IMR-90 (cell line): ENCODE results near the gene PIH1D1. TPM values are rescaled to one million over a fixed set of nuclear protein-coding genes. Genes with fewer than 3 reads are reported as not detected.
A peak's percentile ranks its signal among the peaks of the same experiment; 100 is the strongest.

ENCODE experiments used
- ATAC-seq: fragments of 200-7000 bp; cut with Tn5 transposase; 2 replicates; pipeline ENCODE4 v1.9.1; 2020; ENCODE audit warnings: low read depth, mild to moderate bottlenecking, moderate library complexity
- BruUV-seq: library from RNA; stranded (reverse); fragments of 400-500 nt; replicated peaks from 2 replicates; lab custom pipeline; 2021; lab: Mats Ljungman, UMichigan
- CTCF ChIA-PET: fragments of 300-600 bp; formaldehyde crosslinking; extraction: SDS; loops from one replicate; lab custom pipeline; 2021; ENCODE audit warnings: antibody characterized with exemption; lab: Yijun Ruan, JAX
- POLR2A ChIA-PET: fragments of 300-600 bp; sonication (Branson Sonifier 250); formaldehyde crosslinking; loops from one replicate; lab custom pipeline; 2022; ENCODE audit warnings: antibody characterized with exemption; ENCODE audit not compliant: unreplicated experiment; lab: Charles Lee
- DNase-seq: peaks from one replicate; pipeline ENCODE4 v3.0.0; 2013
- H2AFZ ChIP-seq: replicated peaks from 2 replicates; pipeline ENCODE3; 2013; ENCODE audit warnings: low read length, mild to moderate bottlenecking; ENCODE audit not compliant: poor library complexity
- H2AK5ac ChIP-seq: 2 replicates; pipeline ENCODE4 v1.6.1; 2013; ENCODE audit warnings: low read depth, low read length, inconsistent platforms
- H2AK9ac ChIP-seq: replicated peaks from 2 replicates; pipeline ENCODE3; 2013; ENCODE audit warnings: mild to moderate bottlenecking, low read depth, low read length, moderate library complexity; ENCODE audit not compliant: poor library complexity
- H2BK120ac ChIP-seq: 2 replicates; pipeline ENCODE4 v1.6.1; 2013; ENCODE audit warnings: low read depth, low read length, inconsistent platforms
- H2BK15ac ChIP-seq: 3 replicates; pipeline ENCODE4 v1.6.1; 2013; ENCODE audit warnings: low read depth, low read length, inconsistent platforms
- H2BK20ac ChIP-seq: 2 replicates; pipeline ENCODE4 v1.6.1; 2013; ENCODE audit warnings: low read depth, mild to moderate bottlenecking, inconsistent platforms, low read length, moderate library complexity
- H2BK5ac ChIP-seq: 2 replicates; pipeline ENCODE4 v1.6.1; 2013; ENCODE audit warnings: mild to moderate bottlenecking, low read depth, low read length, inconsistent platforms; ENCODE audit not compliant: poor library complexity, severe bottlenecking
- H3K14ac ChIP-seq: replicated peaks from 2 replicates; pipeline ENCODE4 v1.6.1; 2013; ENCODE audit warnings: low read depth, low read length, inconsistent platforms
- H3K18ac ChIP-seq: 2 replicates; pipeline ENCODE4 v1.6.1; 2013; ENCODE audit warnings: low read depth, low read length, control low read depth
- H3K23ac ChIP-seq: 2 replicates; pipeline ENCODE4 v1.6.1; 2013; ENCODE audit warnings: low read depth, low read length, inconsistent platforms
- H3K27ac ChIP-seq: 2 replicates; pipeline ENCODE4 v1.5.1; 2013; ENCODE audit warnings: mild to moderate bottlenecking, control low read depth, low read length; ENCODE audit not compliant: insufficient read depth
- H3K27me3 ChIP-seq: 2 replicates; pipeline ENCODE4 v1.6.1; 2013; ENCODE audit warnings: low read length; ENCODE audit not compliant: control insufficient read depth, insufficient read depth
- H3K36me3 ChIP-seq: 2 replicates; pipeline ENCODE4 v1.6.1; 2013; ENCODE audit warnings: low read length, mixed read lengths; ENCODE audit not compliant: control insufficient read depth, insufficient read depth
- H3K4ac ChIP-seq: 2 replicates; pipeline ENCODE4 v1.6.1; 2013; ENCODE audit warnings: low read depth, low read length, inconsistent platforms
- H3K4me1 ChIP-seq: 2 replicates; pipeline ENCODE4 v1.6.1; 2013; ENCODE audit warnings: low read length, mixed read lengths; ENCODE audit not compliant: control insufficient read depth, insufficient read depth
- H3K4me2 ChIP-seq: 2 replicates; pipeline ENCODE4 v1.6.1; 2013; ENCODE audit warnings: low read depth, mild to moderate bottlenecking, control low read depth, low read length, moderate library complexity
- H3K4me3 ChIP-seq: 2 replicates; pipeline ENCODE4 v1.5.1; 2013; ENCODE audit warnings: low read depth, mild to moderate bottlenecking, control low read depth, low read length, moderate library complexity; ENCODE audit not compliant: insufficient read depth
- H3K56ac ChIP-seq: 2 replicates; pipeline ENCODE4 v1.6.1; 2013; ENCODE audit warnings: low read length, inconsistent platforms; ENCODE audit not compliant: insufficient read depth; ENCODE audit errors: extremely low read depth
- H3K79me1 ChIP-seq, 2 experiments: 2 replicates each; pipeline ENCODE4 v1.6.1; 2013; ENCODE audit warnings: low read length in 2 of 2, inconsistent platforms in 1 of 2, low read depth in 1 of 2
- H3K9ac ChIP-seq: 2 replicates; pipeline ENCODE4 v1.6.1; 2013; ENCODE audit warnings: low read depth, low read length, control low read depth
- H3K9me1 ChIP-seq: 2 replicates; pipeline ENCODE4 v1.6.1; 2013; ENCODE audit warnings: low read length, inconsistent platforms; ENCODE audit not compliant: insufficient read depth
- H3K9me3 ChIP-seq: 2 replicates; pipeline ENCODE4 v1.6.1; 2013; ENCODE audit warnings: low read length; ENCODE audit not compliant: control insufficient read depth, insufficient read depth
- H4K20me1 ChIP-seq: 2 replicates; pipeline ENCODE4 v1.6.1; 2013; ENCODE audit warnings: low read length, inconsistent platforms; ENCODE audit not compliant: insufficient read depth
- H4K5ac ChIP-seq: 2 replicates; pipeline ENCODE4 v1.6.1; 2013; ENCODE audit warnings: mild to moderate bottlenecking, low read depth, low read length, control low read depth
- H4K8ac ChIP-seq, 2 experiments: 2 replicates each; pipeline ENCODE4 v1.6.1; 2013; ENCODE audit warnings: low read depth in 2 of 2, low read length in 2 of 2, control low read depth in 1 of 2, inconsistent platforms in 1 of 2
- H4K91ac ChIP-seq: 2 replicates; pipeline ENCODE4 v1.6.1; 2013; ENCODE audit warnings: low read depth, low read length, inconsistent platforms; ENCODE audit not compliant: insufficient read depth
- CEBPB ChIP-seq: IDR thresholded peaks from 2 replicates; pipeline ENCODE4 v1.6.1; 2012; ENCODE audit warnings: low read depth, low read length, improper control_type of control experiment
- MAZ ChIP-seq: IDR thresholded peaks from 2 replicates; pipeline ENCODE4 v1.6.1; 2012; ENCODE audit warnings: low read depth, mild to moderate bottlenecking, low read length, improper control_type of control experiment, moderate library complexity, borderline replicate concordance
- MXI1 ChIP-seq: IDR thresholded peaks from 2 replicates; pipeline ENCODE4 v1.6.1; 2012; ENCODE audit warnings: low read depth, mild to moderate bottlenecking, low read length, moderate library complexity, borderline replicate concordance
- POLR2A ChIP-seq: IDR thresholded peaks from 2 replicates; pipeline ENCODE4 v1.6.1; 2012; ENCODE audit warnings: mild to moderate bottlenecking, low read depth, low read length
- RCOR1 ChIP-seq: IDR thresholded peaks from 2 replicates; pipeline ENCODE4 v1.6.1; 2012; ENCODE audit warnings: mild to moderate bottlenecking, low read length, improper control_type of control experiment; ENCODE audit not compliant: insufficient replicate concordance
- RFX5 ChIP-seq: IDR thresholded peaks from 2 replicates; pipeline ENCODE4 v1.8.0; 2012; ENCODE audit warnings: low read depth, mild to moderate bottlenecking, low read length, moderate library complexity
- WGBS, 2 experiments: methylation state at CpG; one replicate each; pipeline versions ENCODE4 v1.1.5 to v1.1.7; 2013; ENCODE audit warnings: missing lambda C conversion rate in 2 of 2; ENCODE audit not compliant: insufficient read length in 1 of 2; ENCODE audit errors: extremely low coverage in 2 of 2; 5-methylcytosine and 5-hydroxymethylcytosine counted together
- dilution Hi-C: fragments of 300-500 bp; cut with HindIII; formaldehyde crosslinking; loops from one replicate; pipeline ENCODE4 v1.14.3; 2018; ENCODE audit warnings: low sequenced_read_pairs; ENCODE audit not compliant: unreplicated experiment
- in situ Hi-C: fragments of 300-500 bp; cut with MboI; formaldehyde crosslinking; loops from 3 replicates; pipeline ENCODE4 v1.14.3; 2019; ENCODE audit warnings: low sequenced_read_pairs, inconsistent platforms, mixed read lengths
- intact Hi-C: fragments of 100-400 bp; cut with micrococcal nuclease; formaldehyde crosslinking; loops from 2 replicates; pipeline ENCODE4 v1.10.0; 2022
- polyA plus RNA-seq, 3 experiments: library from polyadenylated mRNA; depleted of rRNA; stranded (reverse); fragments of >200 nt; gene quantifications; 2 replicates each; pipeline ENCODE4 v1.2.3, GENCODE V29; 2012; ENCODE audit warnings: low replicate concordance in 1 of 3
- total RNA-seq: library from RNA; depleted of rRNA; stranded (reverse); fragments of >200 nt; gene quantifications from 2 replicates; pipeline ENCODE4 v1.2.3, GENCODE V29; 2012
- TF ChIP-seq, protein P1 (sequence below): fragments of 150-350 bp; IDR thresholded peaks from 2 replicates; pipeline ENCODE4 v1.6.1; 2016; ENCODE audit warnings: low read depth, mild to moderate bottlenecking, low read length, moderate library complexity, borderline replicate concordance

PIH1D1 gene
- total and polyA plus RNA-seq, 2 of the 4 experiments (the other 2 are of a cell fraction) = 77.9 to 122 TPM

- Histone ChIP-seq H3K4me2 (peak overlapping the region; percentile 93), H2BK15ac (no peak overlapping the region), H3K4me3 (no peak overlapping the region), H2AFZ (peak overlapping the region; percentile 66), H2BK20ac (no peak overlapping the region), H3K4ac (peak overlapping the region; percentile 96), H3K36me3 (peaks cover 1% of the 10 kb centered on the region; the same call in 1 of the 2 replicates), H2BK120ac (no peak overlapping the region), H3K27ac (no peak overlapping the region), H2AK9ac (peak overlapping the region; percentile 96), H3K23ac (peak overlapping the region; percentile 73; the same call in 1 of the 2 replicates), H4K20me1 (no peaks in the 10 kb centered on the region), H3K79me1 (peaks cover 0 to 8% of the 10 kb centered on the region in 2 experiments; a peak in 2 of 4 replicates), H3K14ac (peak overlapping the region; percentile 92; the same call in 1 of the 2 replicates), H4K8ac (peak overlapping the region; percentile 85 to 96; a peak in 2 of 4 replicates), H3K9ac (no peak overlapping the region; the same call in 1 of the 2 replicates), H2BK5ac (no peak overlapping the region), H3K27me3 (no peaks in the 10 kb centered on the region), H3K9me3 (no peaks in the 10 kb centered on the region), H3K4me1 (peaks cover 11% of the 10 kb centered on the region; the same call in 1 of the 2 replicates), H3K56ac (no peak overlapping the region), H2AK5ac (peak overlapping the region; percentile 99; the same call in 1 of the 2 replicates), H3K9me1 (peaks cover 12% of the 10 kb centered on the region; the same call in 1 of the 2 replicates), H3K18ac (no peak overlapping the region), H4K91ac (no peak overlapping the region), H4K5ac (no peak overlapping the region; the same call in 1 of the 2 replicates)
- ATAC-seq (no peak), DNase-seq (no peak)
- dilution Hi-C loops = no loop called here
- in situ Hi-C loops = no loop called here
- WGBS, 2 experiments = 57% methylated on average over 5 of the region's 15 CpGs; no CpG with 5 or more reads in 1 of the 2 experiments
- intact Hi-C loops = no loop called here
- no peak for TF ChIP-seq RFX5
- TF ChIP-seq, protein P1, sequence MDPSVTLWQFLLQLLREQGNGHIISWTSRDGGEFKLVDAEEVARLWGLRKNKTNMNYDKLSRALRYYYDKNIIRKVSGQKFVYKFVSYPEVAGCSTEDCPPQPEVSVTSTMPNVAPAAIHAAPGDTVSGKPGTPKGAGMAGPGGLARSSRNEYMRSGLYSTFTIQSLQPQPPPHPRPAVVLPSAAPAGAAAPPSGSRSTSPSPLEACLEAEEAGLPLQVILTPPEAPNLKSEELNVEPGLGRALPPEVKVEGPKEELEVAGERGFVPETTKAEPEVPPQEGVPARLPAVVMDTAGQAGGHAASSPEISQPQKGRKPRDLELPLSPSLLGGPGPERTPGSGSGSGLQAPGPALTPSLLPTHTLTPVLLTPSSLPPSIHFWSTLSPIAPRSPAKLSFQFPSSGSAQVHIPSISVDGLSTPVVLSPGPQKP = no peak
- TF ChIP-seq MXI1 = no peak
- no peak for TF ChIP-seq POLR2A
- TF ChIP-seq MAZ = no peak
- no peak for TF ChIP-seq RCOR1
- no peak for TF ChIP-seq CEBPB
- ChIA-PET CTCF (interaction anchor here (1.0 kb wide), 1 partner anchor 84 kb away, joined by 4 read pairs; no protein-coding TSS in a partner anchor), POLR2A (no interaction called here)
- no TSS peak for BruUV-seq
Observed at GRCh38 chr19:49475191-49475917, 23.7 kb upstream of the PIH1D1 start.
